Breast epithelium (tissue), 4 donors: ENCODE results near the gene EPS8L3. TPM values are rescaled to one million over a fixed set of nuclear protein-coding genes. Genes with fewer than 3 reads are reported as not detected.
"Not testable (repeated sequence)": the region's sequence is repeated elsewhere in the genome, so short reads cannot be mapped to it uniquely, and the experiment has no call there.

ENCODE experiments used
- DNase-seq, 2 donors: peaks; one replicate each; pipeline ENCODE4 v3.0.0-alpha.2; 2019; ENCODE audit warnings: low spot score in 2 of 2
- H3K27ac ChIP-seq, 2 donors: fragments of 200-600 bp; sonication (generic) in 1 of 2; one replicate each; pipeline ENCODE4 v1.5.1; 2016 to 2019; ENCODE audit warnings: mild to moderate bottlenecking in 1 of 2
- H3K27me3 ChIP-seq, 2 donors: fragments of 200-600 bp; sonication (generic) in 1 of 2; one replicate each; pipeline versions ENCODE4 v1.5.1 to v1.6.0; 2017 to 2019; ENCODE audit warnings: control low read depth in 1 of 2, mild to moderate bottlenecking in 1 of 2
- H3K36me3 ChIP-seq: fragments of 200-600 bp; one replicate; pipeline ENCODE4 v1.5.1; 2019
- H3K4me1 ChIP-seq, 2 donors: fragments of 200-600 bp; sonication (generic); one replicate each; pipeline ENCODE4 v1.5.1; 2016 to 2019; ENCODE audit warnings: control low read depth in 1 of 2
- H3K4me3 ChIP-seq, 3 donors: fragments of 200-600 bp; sonication (generic); 1 replicate in 2 of 3; 2 replicates in 1 of 3; pipeline ENCODE4 v1.5.1; 2016 to 2019; ENCODE audit warnings: mild to moderate bottlenecking in 3 of 3, moderate library complexity in 2 of 3
- H3K9me3 ChIP-seq, 2 donors: fragments of 200-600 bp; sonication (generic) in 1 of 2; one replicate each; pipeline ENCODE4 v1.5.1; 2016 to 2019; ENCODE audit warnings: control low read depth in 1 of 2
- POLR2A ChIP-seq: fragments of 450-650 bp; IDR thresholded peaks from one replicate; pipeline ENCODE4 v1.6.1; 2016; ENCODE audit warnings: antibody characterized with exemption, mild to moderate bottlenecking, moderate library complexity
- POLR2AphosphoS5 ChIP-seq, 3 donors: sonication (generic); formaldehyde crosslinking; IDR thresholded peaks; one replicate each; pipeline ENCODE4 v1.6.1; 2017; ENCODE audit warnings: antibody characterized with exemption in 3 of 3
- intact Hi-C: fragments of 100-400 bp; cut with DNase I; formaldehyde crosslinking; loops from one replicate; pipeline ENCODE4 v1.15.1; 2023; ENCODE audit warnings: low total_unique reads
- total RNA-seq, 3 donors: library from RNA; depleted of rRNA; stranded (reverse); fragments of >200 nt; gene quantifications; one replicate each; pipeline ENCODE4 v1.1.0, GENCODE V29; 2016
- TF ChIP-seq, protein P1 (sequence below), 3 donors: fragments of 450-650 bp; IDR thresholded peaks; one replicate each; pipeline ENCODE4 v1.5.1; 2016 to 2017; ENCODE audit warnings: antibody characterized with exemption in 3 of 3, mild to moderate bottlenecking in 3 of 3, moderate library complexity in 3 of 3

Gene EPS8L3
- total RNA-seq, 3 donors from 2014 or later = 3.6 TPM; not detected in 2

DNA sequence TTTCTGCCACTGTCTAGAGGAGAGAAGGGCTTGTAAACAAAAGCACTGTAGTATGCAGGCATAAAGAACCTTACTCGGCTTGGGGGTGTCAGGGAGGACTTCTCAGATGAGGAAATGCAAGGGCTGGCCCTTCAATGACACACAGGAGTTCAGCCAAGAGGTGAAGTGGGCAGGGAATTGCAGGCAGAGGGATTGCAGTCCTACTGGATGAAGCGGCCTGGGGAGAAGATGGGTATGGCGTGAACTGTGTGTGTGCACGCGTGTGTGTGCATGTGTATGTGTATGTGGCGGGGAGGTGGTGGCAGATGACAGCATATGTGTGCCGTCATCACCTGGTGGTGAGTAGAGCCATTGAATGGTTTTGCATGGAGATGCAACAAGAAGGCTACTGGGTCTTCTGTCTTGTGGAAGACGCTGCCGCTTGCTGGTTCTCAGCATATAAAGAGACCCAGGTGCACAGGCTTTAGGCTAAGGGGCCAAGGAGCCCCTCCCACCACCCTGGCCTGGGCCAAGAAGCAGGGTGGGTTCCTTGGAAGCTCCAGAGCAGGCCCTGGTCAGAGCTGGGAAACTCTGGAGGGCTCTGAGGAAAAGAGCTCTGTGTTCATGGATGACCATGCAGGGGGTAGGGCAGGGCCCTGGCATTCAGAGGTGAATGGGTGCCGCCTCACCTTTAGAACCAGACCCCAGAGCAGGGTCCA lies 4.1 kb upstream of the EPS8L3 start:
- H3K27ac ChIP-seq = no peak overlapping the region
- intact Hi-C loops = loop anchor here (10.0 kb wide), 1 partner anchor 223 kb away; the partner anchor contains the start of gene GNAI3
- H3K4me1 ChIP-seq = no peaks in the 10 kb centered on the region
- no peak overlapping the region for H3K4me3 ChIP-seq
- H3K36me3 ChIP-seq = no peaks in the 10 kb centered on the region
- peak in 1 of 2 donors; percentile 33 for DNase-seq
- TF ChIP-seq, protein P1, sequence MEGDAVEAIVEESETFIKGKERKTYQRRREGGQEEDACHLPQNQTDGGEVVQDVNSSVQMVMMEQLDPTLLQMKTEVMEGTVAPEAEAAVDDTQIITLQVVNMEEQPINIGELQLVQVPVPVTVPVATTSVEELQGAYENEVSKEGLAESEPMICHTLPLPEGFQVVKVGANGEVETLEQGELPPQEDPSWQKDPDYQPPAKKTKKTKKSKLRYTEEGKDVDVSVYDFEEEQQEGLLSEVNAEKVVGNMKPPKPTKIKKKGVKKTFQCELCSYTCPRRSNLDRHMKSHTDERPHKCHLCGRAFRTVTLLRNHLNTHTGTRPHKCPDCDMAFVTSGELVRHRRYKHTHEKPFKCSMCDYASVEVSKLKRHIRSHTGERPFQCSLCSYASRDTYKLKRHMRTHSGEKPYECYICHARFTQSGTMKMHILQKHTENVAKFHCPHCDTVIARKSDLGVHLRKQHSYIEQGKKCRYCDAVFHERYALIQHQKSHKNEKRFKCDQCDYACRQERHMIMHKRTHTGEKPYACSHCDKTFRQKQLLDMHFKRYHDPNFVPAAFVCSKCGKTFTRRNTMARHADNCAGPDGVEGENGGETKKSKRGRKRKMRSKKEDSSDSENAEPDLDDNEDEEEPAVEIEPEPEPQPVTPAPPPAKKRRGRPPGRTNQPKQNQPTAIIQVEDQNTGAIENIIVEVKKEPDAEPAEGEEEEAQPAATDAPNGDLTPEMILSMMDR (IDR thresholded peaks at IDR 0.05) = no peak
- no peak for TF ChIP-seq POLR2A
- no peak for TF ChIP-seq POLR2AphosphoS5 (IDR thresholded peaks at IDR 0.05)
- H3K9me3 ChIP-seq = no peaks in the 10 kb centered on the region
- no peaks in the 10 kb centered on the region for H3K27me3 ChIP-seq

DNA sequence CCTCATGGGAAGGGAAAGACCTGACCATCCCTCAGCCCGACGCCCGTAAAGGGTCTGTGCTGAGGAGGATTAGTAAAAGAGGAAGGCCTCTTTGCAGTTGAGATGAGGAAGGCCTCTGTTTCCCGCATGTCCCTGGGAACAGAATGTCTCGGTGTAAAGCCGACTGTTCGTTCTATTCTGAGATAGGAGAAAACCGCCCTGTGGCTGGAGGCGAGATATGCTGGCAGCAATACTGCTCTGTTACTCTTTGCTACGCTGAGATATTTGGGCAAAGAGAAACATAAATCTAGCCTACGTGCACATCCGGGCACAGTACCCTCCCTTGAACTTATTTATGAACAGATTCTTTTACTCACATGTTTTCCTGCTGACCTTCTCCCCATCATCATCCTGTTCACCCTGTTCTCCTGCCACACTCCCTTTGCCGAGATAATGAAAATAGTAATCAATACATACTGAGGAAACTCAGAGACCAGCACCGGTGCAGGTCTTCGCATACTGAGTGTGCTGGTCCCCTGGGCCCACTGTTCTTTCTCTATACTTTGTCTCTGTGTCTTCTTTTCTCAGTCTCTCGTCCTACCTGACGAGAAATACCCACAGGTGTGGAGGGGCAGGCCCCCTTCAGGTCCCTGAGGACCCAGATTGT lies 3.4 kb upstream of the EPS8L3 start:
- DNase-seq = peak in 1 of 2 donors; percentile 38
- not testable (repeated sequence) for H3K9me3 ChIP-seq, H3K36me3 ChIP-seq, H3K27me3 ChIP-seq, H3K4me3 ChIP-seq, H3K4me1 ChIP-seq, H3K27ac ChIP-seq
- intact Hi-C loops = loop anchor here (10.0 kb wide), 1 partner anchor 222 kb away; the partner anchor contains the start of gene GNAI3

DNA sequence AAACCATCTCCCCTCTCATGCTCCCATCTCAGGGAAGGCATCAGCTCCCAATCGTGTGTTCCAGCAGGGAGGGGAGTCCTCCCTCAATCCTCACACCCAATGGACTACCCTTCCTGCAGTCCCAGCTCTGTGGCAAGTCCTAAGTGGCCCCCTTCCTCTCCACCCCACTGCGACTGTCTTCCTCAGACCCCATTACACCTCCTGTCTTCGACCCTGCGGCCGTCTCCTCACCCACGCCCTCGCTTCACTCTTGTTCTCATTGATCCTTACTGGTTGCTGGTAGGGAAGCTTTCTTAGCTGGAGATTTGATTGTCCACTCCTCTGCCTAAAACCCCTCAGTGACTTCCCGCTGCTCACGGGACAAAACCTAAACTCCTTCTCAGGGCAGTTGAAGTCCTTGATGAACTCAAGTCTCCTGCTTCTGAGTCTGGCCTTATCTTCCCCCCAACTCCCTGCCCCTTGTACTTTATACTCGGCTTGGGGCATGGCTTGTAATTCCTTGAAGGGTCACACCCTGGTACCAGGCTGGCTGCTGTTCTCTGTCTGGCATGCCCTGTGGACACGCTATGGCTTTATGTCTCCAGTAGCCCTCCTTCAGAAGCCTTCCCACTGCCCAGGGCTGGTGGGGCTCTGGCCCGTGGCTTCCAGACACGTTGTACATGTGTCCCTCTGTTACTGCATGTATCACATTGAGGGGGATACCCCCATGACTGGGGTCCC lies 2.3 kb upstream of the EPS8L3 start:
- Histone ChIP-seq H3K4me1 (no peaks in the 10 kb centered on the region), H3K9me3 (no peaks in the 10 kb centered on the region), H3K27me3 (no peaks in the 10 kb centered on the region), H3K4me3 (no peak overlapping the region), H3K27ac (no peak overlapping the region), H3K36me3 (no peaks in the 10 kb centered on the region)
- intact Hi-C loops = loop anchor here (10.0 kb wide), 1 partner anchor 221 kb away; the partner anchor contains the start of gene GNAI3
- peak in 1 of 2 donors; percentile 19 for DNase-seq
- TF ChIP-seq POLR2AphosphoS5 (IDR thresholded peaks at IDR 0.05) = no peak
- TF ChIP-seq, protein P1 (IDR thresholded peaks at IDR 0.05) = no peak
- TF ChIP-seq POLR2A = no peak

DNA sequence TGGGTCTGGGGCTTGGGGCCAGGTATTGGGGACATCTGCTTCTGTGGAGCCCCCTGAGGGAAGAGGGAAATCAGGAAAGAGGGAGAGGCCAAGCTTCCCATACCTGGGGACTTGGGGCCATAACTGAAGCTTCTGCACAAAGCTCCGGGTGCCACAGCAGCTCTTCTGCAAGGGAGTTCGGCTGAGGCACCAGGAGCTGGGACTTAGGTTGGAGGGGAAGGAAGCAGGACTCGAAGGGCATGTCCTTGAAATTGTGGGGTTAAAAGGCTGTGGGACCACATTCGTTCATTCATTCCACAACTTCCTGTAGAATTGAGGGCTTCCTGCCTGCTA lies 1.7 kb upstream of the EPS8L3 start:
- Histone ChIP-seq H3K4me3 (no peak overlapping the region), H3K27me3 (no peaks in the 10 kb centered on the region), H3K9me3 (no peaks in the 10 kb centered on the region), H3K36me3 (no peaks in the 10 kb centered on the region), H3K27ac (no peak overlapping the region), H3K4me1 (no peaks in the 10 kb centered on the region)
- TF ChIP-seq POLR2A (no peak), POLR2AphosphoS5 (IDR thresholded peaks at IDR 0.05) (no peak)
- TF ChIP-seq, protein P1 (IDR thresholded peaks at IDR 0.05) = no peak
- DNase-seq = peak in 1 of 2 donors; percentile 35
- intact Hi-C loops = loop anchor here (10.0 kb wide), 1 partner anchor 221 kb away; the partner anchor contains the start of gene GNAI3

DNA sequence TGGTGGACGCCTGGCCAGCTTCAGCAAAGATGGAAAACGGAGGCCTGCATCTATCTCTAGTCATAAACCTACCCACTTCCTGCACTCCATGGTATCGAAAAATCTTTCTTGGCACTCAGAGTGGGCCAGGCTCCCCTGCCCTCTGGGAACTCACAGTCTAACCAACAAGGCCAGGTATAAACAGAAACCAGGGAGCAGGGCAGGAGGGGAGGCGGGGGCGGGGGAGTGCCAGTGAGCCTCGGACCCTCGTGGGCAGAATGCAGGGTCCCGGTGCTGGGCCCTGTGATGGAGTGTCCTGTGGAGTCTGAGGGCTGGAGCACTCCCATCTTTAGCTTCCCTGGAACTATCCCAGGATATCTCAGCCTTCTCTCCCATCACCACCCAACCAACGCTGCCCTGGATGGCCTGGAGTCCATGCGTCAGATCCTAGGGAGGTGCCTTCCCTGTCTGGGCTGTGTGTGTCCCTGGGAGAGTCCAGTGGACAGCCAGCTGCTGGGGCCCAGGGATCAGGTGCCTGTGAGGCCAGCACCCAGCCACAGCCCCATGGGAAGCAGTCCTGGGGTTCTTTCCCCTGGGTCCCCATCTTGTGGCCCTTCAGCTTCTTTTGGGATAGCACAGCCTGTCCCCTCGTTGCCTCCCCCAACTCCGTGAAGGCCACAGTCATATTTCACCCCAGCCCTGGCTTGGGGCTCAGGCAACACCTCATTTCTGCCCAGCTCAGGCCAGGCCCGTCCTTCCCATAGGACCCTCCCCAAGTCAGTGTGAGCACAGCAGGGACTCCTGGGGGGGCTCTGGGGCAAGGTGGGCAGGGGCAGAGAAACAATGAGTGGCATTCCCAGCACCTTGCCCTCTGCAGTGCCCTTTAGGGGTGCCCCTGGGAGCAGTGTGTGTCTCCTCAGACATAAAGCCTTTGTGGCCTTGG lies 1.1 kb upstream of the EPS8L3 start:
- Histone ChIP-seq H3K36me3 (no peaks in the 10 kb centered on the region), H3K4me1 (no peaks in the 10 kb centered on the region), H3K9me3 (no peaks in the 10 kb centered on the region), H3K27me3 (no peaks in the 10 kb centered on the region), H3K4me3 (no peak overlapping the region), H3K27ac (no peak overlapping the region)
- DNase-seq = peak in 1 of 2 donors; percentile 22
- intact Hi-C loops = loop anchor here (10.0 kb wide), 1 partner anchor 220 kb away; the partner anchor contains the start of gene GNAI3
- TF ChIP-seq POLR2A (no peak), POLR2AphosphoS5 (IDR thresholded peaks at IDR 0.05) (no peak)
- TF ChIP-seq, protein P1 (IDR thresholded peaks at IDR 0.05) = no peak
